CD4-positive, alpha-beta T cell treated with Interleukin-15 for 1 hour (primary cell): Measurements from ENCODE around the gene NAGLU.

Experiments
- DNase-seq: peaks from one replicate; pipeline ENCODE4 v3.0.0-alpha.2; 2020

The NAGLU gene

GRCh38 chr17:42536048-42536371, at the start of gene NAGLU:
Gene NAGLU (plus strand): TSS chr17:42536241. CDS start chr17:42536273, 32 bp downstream.
- DNase-seq, result peak; percentile 84

- no peak for DNase-seq
These were observed 48.0 kb upstream of the NAGLU start for GRCh38 chr17:42488032-42488431.

- no peak for DNase-seq
These were observed 42.7 kb upstream of the NAGLU start for GRCh38 chr17:42493319-42493718.

GRCh38 chr17:42494673-42495072, 41.4 kb upstream of the NAGLU start:
- no peak for DNase-seq

GRCh38 chr17:42498828-42499227, 37.2 kb upstream of the NAGLU start:
- no peak for DNase-seq

- DNase-seq, result no peak
These were observed 34.0 kb upstream of the NAGLU start for GRCh38 chr17:42502091-42502490.

GRCh38 chr17:42502926-42503325, 33.1 kb upstream of the NAGLU start:
- no peak for DNase-seq

GRCh38 chr17:42507671-42508070, 28.4 kb upstream of the NAGLU start:
- no peak for DNase-seq

- DNase-seq, result no peak
These were observed 27.4 kb upstream of the NAGLU start for GRCh38 chr17:42508426-42509165.

GRCh38 chr17:42509409-42509808, 26.6 kb upstream of the NAGLU start:
- DNase-seq, result no peak

- DNase-seq, result no peak
These were observed 26.2 kb upstream of the NAGLU start for GRCh38 chr17:42509841-42510240.

GRCh38 chr17:42512246-42512645, 23.8 kb upstream of the NAGLU start:
- no peak for DNase-seq

- DNase-seq, result no peak
These were observed 23.2 kb upstream of the NAGLU start for GRCh38 chr17:42512733-42513251.

GRCh38 chr17:42513686-42514085, 22.4 kb upstream of the NAGLU start:
- no peak for DNase-seq

- DNase-seq, result no peak
These were observed 21.8 kb upstream of the NAGLU start for GRCh38 chr17:42514279-42514678.

- DNase-seq, result no peak
These were observed 21.2 kb upstream of the NAGLU start for GRCh38 chr17:42514867-42515266.

GRCh38 chr17:42517516-42517915, 18.5 kb upstream of the NAGLU start:
- peak; percentile 77 for DNase-seq

- peak; percentile 49 for DNase-seq
These were observed 17.8 kb upstream of the NAGLU start for GRCh38 chr17:42518046-42518754.

- DNase-seq, result no peak
These were observed 17.1 kb upstream of the NAGLU start for GRCh38 chr17:42518755-42519545.

GRCh38 chr17:42519546-42520491, 16.2 kb upstream of the NAGLU start:
- no peak for DNase-seq

- DNase-seq, result no peak
These were observed 15.5 kb upstream of the NAGLU start for GRCh38 chr17:42520540-42520951.

GRCh38 chr17:42521036-42521435, 15.0 kb upstream of the NAGLU start:
- DNase-seq, result no peak
